ENCODE results near the gene SPOCK1. TPM values are rescaled to one million over a fixed set of nuclear protein-coding genes. Genes with fewer than 3 reads are reported as not detected.

Gene SPOCK1
- total and polyA plus RNA-seq, 2 of the 13 experiments (the other 11 are each of a cell fraction or from before 2014, with no cell fraction given), result 0.18 to 0.29 TPM

GRCh38 chr5:137217599-137218200 is 281.4 kb downstream of the SPOCK1 start:
- ChIA-PET POLR2A (no interaction called here), CTCF (ENCODE audit: low intra/inter-chr PET ratio, low total read pairs) (no interaction called here)
- FAIRE-seq, result no peak
- ATAC-seq, result no peak
- 53% methylated on average over 6 of the region's 6 CpGs for WGBS (ENCODE audit: low lambda C conversion rate)
- peaks cover 57% of the 10 kb centered on the region for H3K4me1 ChIP-seq (ENCODE audit: insufficient read depth, low read length)
- no peaks in the 10 kb centered on the region for H3K36me3 ChIP-seq (replicated peaks in 1 of 2; ENCODE audit: control insufficient read depth in 1 of 2, insufficient read depth in 2 of 2, low read length in 2 of 2)
- H3K9ac ChIP-seq (ENCODE audit: insufficient read depth, low read depth, low read length), result no peak overlapping the region
- intact Hi-C loops (cut with micrococcal nuclease; ENCODE audit: unreplicated experiment) (no loop called here), in situ Hi-C loops (cut with HindIII; ENCODE audit: extremely low pct_ligation_motif_present, low pct_unique_long_range_greater_than_20kb) (no loop called here)
- H3K4me2 ChIP-seq (ENCODE audit: low read depth, low read length), result no peak overlapping the region
- H3K27ac ChIP-seq (ENCODE audit: extremely low read length, insufficient read depth, low read length), result no peak overlapping the region
- no peak overlapping the region for H3K4me3 ChIP-seq (replicated peaks in 1 of 3; ENCODE audit: insufficient read depth in 1 of 3, low read depth in 2 of 3, low read length in 3 of 3)
- no peaks in the 10 kb centered on the region for H3K9me3 ChIP-seq (ENCODE audit: low read length)
- no peak for DNase-seq (ENCODE audit: low spot score)
- no TSS peak for BruUV-seq (replicated peaks)
- no peaks in the 10 kb centered on the region for H4K20me1 ChIP-seq (ENCODE audit: insufficient read depth, low read length)
- no peak overlapping the region for H2AFZ ChIP-seq (ENCODE audit: low read length)
- no peaks in the 10 kb centered on the region for H3K79me2 ChIP-seq (ENCODE audit: insufficient read depth, low read length)
- H3K27me3 ChIP-seq (ENCODE audit: control insufficient read depth in 1 of 2, insufficient read depth in 2 of 2, low read length in 2 of 2), result no peaks in the 10 kb centered on the region
- no peak for TF ChIP-seq TRAFD1 (CRISPR knock-in tag; IDR thresholded peaks at IDR 0.05; ENCODE audit: borderline replicate concordance)
- TF ChIP-seq TBL1XR1 (IDR thresholded peaks at IDR 0.05; ENCODE audit: borderline replicate concordance, low read length, partially characterized antibody), result no peak
- TF ChIP-seq DMAP1 (CRISPR knock-in tag; IDR thresholded peaks at IDR 0.05), result no peak
- TF ChIP-seq HDAC1 (CRISPR knock-in tag; IDR thresholded peaks at IDR 0.05), result no peak
- no peak for TF ChIP-seq NCOA2 (CRISPR knock-in tag; IDR thresholded peaks at IDR 0.05)
- no peak for TF ChIP-seq HBP1 (CRISPR knock-in tag; IDR thresholded peaks at IDR 0.05; ENCODE audit: low read depth)
- TF ChIP-seq TFAP4 (IDR thresholded peaks at IDR 0.05; ENCODE audit: borderline replicate concordance, low read depth), result no peak
- TF ChIP-seq TAF15 (IDR thresholded peaks at IDR 0.05; ENCODE audit: low read depth, low read length, poor library complexity, severe bottlenecking), result no peak
- TF ChIP-seq ZXDC (CRISPR knock-in tag; IDR thresholded peaks at IDR 0.05), result no peak
- TF ChIP-seq THYN1 (CRISPR knock-in tag; IDR thresholded peaks at IDR 0.05; ENCODE audit: borderline replicate concordance, low read depth), result no peak
- TF ChIP-seq PLSCR1 (CRISPR knock-in tag; IDR thresholded peaks at IDR 0.05; ENCODE audit: borderline replicate concordance), result no peak
- TF ChIP-seq SRSF9 (IDR thresholded peaks at IDR 0.05; ENCODE audit: borderline replicate concordance, insufficient read depth, low read depth, low read length, poor library complexity, severe bottlenecking), result no peak
- no peak for TF ChIP-seq SOX13 (IDR thresholded peaks at IDR 0.05)
- no peak for TF ChIP-seq SOX13 (CRISPR knock-in tag; conservative IDR thresholded peaks at IDR 0.05 in 1 of 2, IDR thresholded peaks at IDR 0.05 in 1 of 2)
- no peak for TF ChIP-seq HIVEP1 (CRISPR knock-in tag; IDR thresholded peaks at IDR 0.05)
- TF ChIP-seq REL (CRISPR knock-in tag; conservative IDR thresholded peaks at IDR 0.05), result no peak
